Measurements from ENCODE around the gene MPG. TPM values are rescaled to one million over a fixed set of nuclear protein-coding genes. Genes with fewer than 3 reads are reported as not detected.
"Not testable (repeated sequence)": the region's sequence is repeated elsewhere in the genome, so short reads cannot be mapped to it uniquely, and the experiment has no call there.

Gene MPG
- polyA plus RNA-seq, 1 of the 3 experiments (the other 2 are of a cell fraction): 98.3 TPM

DNA sequence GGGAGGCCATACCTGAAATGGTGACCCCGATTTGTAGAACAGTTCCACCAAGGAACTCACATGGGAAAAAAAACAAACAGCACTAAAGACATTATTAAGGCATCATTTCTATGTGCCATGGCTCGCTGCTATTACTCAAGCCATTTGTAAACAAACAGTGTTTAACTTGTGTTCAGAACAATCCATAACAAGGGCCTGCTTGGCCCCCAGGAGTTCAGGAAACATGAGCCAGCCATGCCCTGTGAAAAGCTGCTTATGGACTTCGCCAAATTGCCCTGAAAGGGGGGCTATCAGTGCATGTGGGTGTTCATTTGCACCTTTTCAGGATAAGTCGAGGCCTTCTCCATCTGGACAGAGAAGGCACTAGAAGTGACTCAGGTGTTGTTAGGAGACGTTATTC is 32.6 kb upstream of the MPG start:
- ChIA-PET POLR2A (no interaction called here), CTCF (interaction anchor here (0.7 to 2.4 kb wide), 2 partner anchors 21 to 317 kb away, joined by 3 to 10 read pairs; no protein-coding TSS in a partner anchor)
- no peak overlapping the region for H3K27ac ChIP-seq (ENCODE audit: low read depth in 2 of 2, low read length in 1 of 2)

DNA sequence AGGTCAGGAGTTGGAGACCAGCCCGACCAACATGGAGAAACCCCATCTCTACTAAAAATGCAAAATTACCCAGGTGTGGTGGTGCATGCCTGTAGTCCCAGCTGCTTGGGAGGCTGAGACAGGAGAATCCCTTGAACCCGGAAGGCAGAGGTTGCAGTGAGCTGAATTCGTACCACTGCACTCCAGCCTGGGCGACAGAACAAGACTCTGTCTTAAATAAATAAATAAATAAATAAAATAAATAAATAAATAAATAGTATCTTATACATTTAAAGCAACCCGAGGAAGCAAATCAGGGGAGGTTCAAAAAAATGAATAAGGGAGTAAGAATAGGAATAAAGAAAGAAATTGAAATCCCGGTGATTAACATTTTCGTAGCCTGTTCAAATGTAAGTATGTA is 31.5 kb upstream of the MPG start:
- H3F3A ChIP-seq (replicated peaks; ENCODE audit: insufficient read depth); H3K9me3 ChIP-seq; H4K20me1 ChIP-seq (ENCODE audit: insufficient read depth); H3K9me2 ChIP-seq; H3K4me2 ChIP-seq; H3K4me3 ChIP-seq (ENCODE audit: low read depth in 2 of 2, low read length in 1 of 2); H3K27me3 ChIP-seq (ENCODE audit: insufficient read depth); DNase-seq; H3K4me1 ChIP-seq (ENCODE audit: control insufficient read depth in 1 of 2, insufficient read depth in 2 of 2, low read depth in 1 of 2, low read length in 1 of 2); H2AFZ ChIP-seq (ENCODE audit: low read depth); POLR2A ChIA-PET; H3K9ac ChIP-seq; H3K27ac ChIP-seq (ENCODE audit: low read depth in 2 of 2, low read length in 1 of 2): not testable (repeated sequence)
- CTCF ChIA-PET: interaction anchor here (2.4 kb wide), 1 partner anchor 20 kb away, joined by 10 read pairs; no protein-coding TSS in a partner anchor
- 98% methylated on average over 7 of the region's 7 CpGs for WGBS (ENCODE audit: low lambda C conversion rate)
- H3K79me2 ChIP-seq (ENCODE audit: insufficient read depth): peaks cover 21% of the 10 kb centered on the region
- peaks cover 11 to 25% of the 10 kb centered on the region in 2 experiments for H3K36me3 ChIP-seq (replicated peaks in 1 of 2; ENCODE audit: control insufficient read depth in 1 of 2, insufficient read depth in 2 of 2, low read length in 1 of 2)

More for the DNA sequence above, 32.6 kb upstream of the MPG start:
- no peak overlapping the region for H2AFZ ChIP-seq (ENCODE audit: low read depth)
- peaks cover 12% of the 10 kb centered on the region; the same call in 1 of the 2 replicates for H3K79me2 ChIP-seq (ENCODE audit: insufficient read depth)
- H4K20me1 ChIP-seq (ENCODE audit: insufficient read depth): no peaks in the 10 kb centered on the region
- no peaks in the 10 kb centered on the region for H3K27me3 ChIP-seq (ENCODE audit: insufficient read depth)
- H3K9ac ChIP-seq: no peak overlapping the region
- no peak for DNase-seq
- no peaks in the 10 kb centered on the region for H3K4me1 ChIP-seq (ENCODE audit: control insufficient read depth in 1 of 2, insufficient read depth in 2 of 2, low read depth in 1 of 2, low read length in 1 of 2)
- H3K4me2 ChIP-seq: no peak overlapping the region
- peaks cover 11 to 25% of the 10 kb centered on the region in 2 experiments for H3K36me3 ChIP-seq (replicated peaks in 1 of 2; ENCODE audit: control insufficient read depth in 1 of 2, insufficient read depth in 2 of 2, low read length in 1 of 2)
- no peaks in the 10 kb centered on the region for H3K9me2 ChIP-seq
- 85% methylated on average over 5 of the region's 5 CpGs for WGBS (ENCODE audit: low lambda C conversion rate)
- TF ChIP-seq JUND (IDR thresholded peaks at IDR 0.05): no peak
- TF ChIP-seq EZH2phosphoT487 (IDR thresholded peaks at IDR 0.05; ENCODE audit: borderline replicate concordance, low read depth): no peak
- TF ChIP-seq, protein P1, sequence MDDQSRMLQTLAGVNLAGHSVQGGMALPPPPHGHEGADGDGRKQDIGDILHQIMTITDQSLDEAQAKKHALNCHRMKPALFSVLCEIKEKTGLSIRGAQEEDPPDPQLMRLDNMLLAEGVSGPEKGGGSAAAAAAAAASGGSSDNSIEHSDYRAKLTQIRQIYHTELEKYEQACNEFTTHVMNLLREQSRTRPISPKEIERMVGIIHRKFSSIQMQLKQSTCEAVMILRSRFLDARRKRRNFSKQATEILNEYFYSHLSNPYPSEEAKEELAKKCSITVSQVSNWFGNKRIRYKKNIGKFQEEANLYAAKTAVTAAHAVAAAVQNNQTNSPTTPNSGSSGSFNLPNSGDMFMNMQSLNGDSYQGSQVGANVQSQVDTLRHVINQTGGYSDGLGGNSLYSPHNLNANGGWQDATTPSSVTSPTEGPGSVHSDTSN (IDR thresholded peaks at IDR 0.05): no peak
- no peak for TF ChIP-seq NFIC (IDR thresholded peaks at IDR 0.05; ENCODE audit: borderline replicate concordance)
- TF ChIP-seq ELF1 (IDR thresholded peaks at IDR 0.05): no peak
- no peak for TF ChIP-seq MEF2A (IDR thresholded peaks at IDR 0.05; ENCODE audit: borderline replicate concordance, low read depth)
- TF ChIP-seq RCOR1 (IDR thresholded peaks at IDR 0.05; ENCODE audit: low read length): no peak
- no peak for TF ChIP-seq GABPA (IDR thresholded peaks at IDR 0.05; ENCODE audit: low read depth)
- no peak for TF ChIP-seq NRF1 (IDR thresholded peaks at IDR 0.05; ENCODE audit: low read depth, low read length)
- TF ChIP-seq, protein P2, sequence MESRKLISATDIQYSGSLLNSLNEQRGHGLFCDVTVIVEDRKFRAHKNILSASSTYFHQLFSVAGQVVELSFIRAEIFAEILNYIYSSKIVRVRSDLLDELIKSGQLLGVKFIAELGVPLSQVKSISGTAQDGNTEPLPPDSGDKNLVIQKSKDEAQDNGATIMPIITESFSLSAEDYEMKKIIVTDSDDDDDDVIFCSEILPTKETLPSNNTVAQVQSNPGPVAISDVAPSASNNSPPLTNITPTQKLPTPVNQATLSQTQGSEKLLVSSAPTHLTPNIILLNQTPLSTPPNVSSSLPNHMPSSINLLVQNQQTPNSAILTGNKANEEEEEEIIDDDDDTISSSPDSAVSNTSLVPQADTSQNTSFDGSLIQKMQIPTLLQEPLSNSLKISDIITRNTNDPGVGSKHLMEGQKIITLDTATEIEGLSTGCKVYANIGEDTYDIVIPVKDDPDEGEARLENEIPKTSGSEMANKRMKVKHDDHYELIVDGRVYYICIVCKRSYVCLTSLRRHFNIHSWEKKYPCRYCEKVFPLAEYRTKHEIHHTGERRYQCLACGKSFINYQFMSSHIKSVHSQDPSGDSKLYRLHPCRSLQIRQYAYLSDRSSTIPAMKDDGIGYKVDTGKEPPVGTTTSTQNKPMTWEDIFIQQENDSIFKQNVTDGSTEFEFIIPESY (IDR thresholded peaks at IDR 0.05; ENCODE audit: borderline replicate concordance, low read depth): no peak
- no peak for TF ChIP-seq YY1 (IDR thresholded peaks at IDR 0.05; ENCODE audit: low read depth)
- no peak for TF ChIP-seq POLR2AphosphoS5 (IDR thresholded peaks at IDR 0.05; ENCODE audit: low read depth, low read length)
- no peak for TF ChIP-seq SMC3 (IDR thresholded peaks at IDR 0.05; ENCODE audit: low read depth, low read length)
- H3K4me3 ChIP-seq (ENCODE audit: low read depth in 2 of 2, low read length in 1 of 2): no peak overlapping the region
- H3F3A ChIP-seq (replicated peaks; ENCODE audit: insufficient read depth): peaks cover 4% of the 10 kb centered on the region
- H3K9me3 ChIP-seq: no peaks in the 10 kb centered on the region
